Measurements from ENCODE around the gene TUBB4B.

DNA sequence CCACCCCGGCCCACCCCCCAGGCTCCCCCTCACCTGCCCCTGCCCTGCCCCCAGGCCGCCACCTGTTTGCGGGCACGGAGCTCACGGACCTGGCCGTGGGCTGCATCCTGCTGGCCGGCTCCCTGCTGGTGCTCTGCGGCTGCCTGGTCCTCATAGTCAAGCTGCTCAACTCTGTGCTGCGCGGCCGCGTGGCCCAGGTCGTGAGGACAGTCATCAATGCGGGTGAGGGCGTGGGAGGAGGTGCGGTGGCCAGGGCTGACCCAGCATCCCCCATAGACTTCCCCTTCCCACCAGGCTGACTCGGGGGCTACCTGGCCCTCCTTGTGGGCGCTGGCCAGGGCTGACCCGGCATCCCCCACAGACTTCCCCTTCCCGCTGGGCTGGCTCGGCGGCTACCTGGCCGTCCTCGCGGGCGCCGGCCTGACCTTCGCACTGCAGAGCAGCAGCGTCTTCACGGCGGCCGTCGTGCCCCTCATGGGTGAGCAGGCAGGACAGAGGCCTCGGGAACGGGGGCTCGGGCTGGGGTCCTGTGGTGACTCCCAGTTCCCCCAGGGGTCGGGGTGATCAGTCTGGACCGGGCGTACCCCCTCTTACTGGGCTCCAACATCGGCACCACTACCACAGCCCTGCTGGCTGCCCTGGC is 6.9 kb upstream of the TUBB4B start:
- peak in 1 of 3 donors; percentile 35 for TF ChIP-seq POLR2AphosphoS5 (IDR thresholded peaks at IDR 0.05)
- TF ChIP-seq, protein P1, sequence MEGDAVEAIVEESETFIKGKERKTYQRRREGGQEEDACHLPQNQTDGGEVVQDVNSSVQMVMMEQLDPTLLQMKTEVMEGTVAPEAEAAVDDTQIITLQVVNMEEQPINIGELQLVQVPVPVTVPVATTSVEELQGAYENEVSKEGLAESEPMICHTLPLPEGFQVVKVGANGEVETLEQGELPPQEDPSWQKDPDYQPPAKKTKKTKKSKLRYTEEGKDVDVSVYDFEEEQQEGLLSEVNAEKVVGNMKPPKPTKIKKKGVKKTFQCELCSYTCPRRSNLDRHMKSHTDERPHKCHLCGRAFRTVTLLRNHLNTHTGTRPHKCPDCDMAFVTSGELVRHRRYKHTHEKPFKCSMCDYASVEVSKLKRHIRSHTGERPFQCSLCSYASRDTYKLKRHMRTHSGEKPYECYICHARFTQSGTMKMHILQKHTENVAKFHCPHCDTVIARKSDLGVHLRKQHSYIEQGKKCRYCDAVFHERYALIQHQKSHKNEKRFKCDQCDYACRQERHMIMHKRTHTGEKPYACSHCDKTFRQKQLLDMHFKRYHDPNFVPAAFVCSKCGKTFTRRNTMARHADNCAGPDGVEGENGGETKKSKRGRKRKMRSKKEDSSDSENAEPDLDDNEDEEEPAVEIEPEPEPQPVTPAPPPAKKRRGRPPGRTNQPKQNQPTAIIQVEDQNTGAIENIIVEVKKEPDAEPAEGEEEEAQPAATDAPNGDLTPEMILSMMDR (IDR thresholded peaks at IDR 0.05 in 8 of 11, conservative IDR thresholded peaks at IDR 0.05 in 3 of 11), result no peak
